ENCODE results near the gene TUT1. TPM values are rescaled to one million over a fixed set of nuclear protein-coding genes. Genes with fewer than 3 reads are reported as not detected.
"Not testable (repeated sequence)": the region's sequence is repeated elsewhere in the genome, so short reads cannot be mapped to it uniquely, and the experiment has no call there.

TUT1 gene
- total RNA-seq, 1 donor from 2014 or later = 12.3 TPM

GRCh38 chr11:62605902-62606301 is 14.6 kb upstream of the TUT1 start:
- peak; percentile 21 for DNase-seq
- intact Hi-C loops (cut with micrococcal nuclease) = no loop called here
- no peak for ATAC-seq

- ATAC-seq (no peak), DNase-seq (peak; percentile 9)
- intact Hi-C loops (cut with micrococcal nuclease) = no loop called here
Measured at GRCh38 chr11:62605467-62605866, 14.1 kb upstream of the TUT1 start.

- no peak for ATAC-seq
- intact Hi-C loops (cut with micrococcal nuclease) = no loop called here
- DNase-seq = peak; percentile 25
Measured at GRCh38 chr11:62604460-62605120, 13.3 kb upstream of the TUT1 start.

GRCh38 chr11:62603776-62604299 is 12.5 kb upstream of the TUT1 start:
- intact Hi-C loops (cut with micrococcal nuclease) = no loop called here
- peak; percentile 22 for DNase-seq
- no peak for ATAC-seq

- DNase-seq = no peak
- intact Hi-C loops (cut with micrococcal nuclease) = no loop called here
- ATAC-seq = no peak
Measured at GRCh38 chr11:62603072-62603408, 11.7 kb upstream of the TUT1 start.

- intact Hi-C loops (cut with micrococcal nuclease) = no loop called here
Measured at GRCh38 chr11:62602141-62603071, 11.1 kb upstream of the TUT1 start.

GRCh38 chr11:62601372-62602140 is 10.2 kb upstream of the TUT1 start, which contains the start of gene MTA2:
TSS of gene MTA2 (minus strand) at chr11:62601865. CDS start at chr11:62601450, 415 bp downstream.
- intact Hi-C loops (cut with micrococcal nuclease) = no loop called here
- peak; percentile 90 for ATAC-seq
- peak; percentile 97 for DNase-seq

More at GRCh38 chr11:62602141-62603071, 11.1 kb upstream of the TUT1 start:
- DNase-seq (peak; percentile 77), ATAC-seq (peak; percentile 66)

- DNase-seq (peak; percentile 75), ATAC-seq (peak; percentile 40)
- intact Hi-C loops (cut with micrococcal nuclease) = no loop called here
Measured at GRCh38 chr11:62601122-62601371, 9.7 kb upstream of the TUT1 start.

GRCh38 chr11:62600367-62601121 is 9.2 kb upstream of the TUT1 start:
- intact Hi-C loops (cut with micrococcal nuclease) = no loop called here
- ATAC-seq (no peak), DNase-seq (no peak)

- DNase-seq = peak; percentile 2
- intact Hi-C loops (cut with micrococcal nuclease) = no loop called here
- no peak for ATAC-seq
Measured at GRCh38 chr11:62599901-62600300, 8.6 kb upstream of the TUT1 start.

- intact Hi-C loops (cut with micrococcal nuclease) = no loop called here
- peak; percentile 63 for ATAC-seq
- DNase-seq = peak; percentile 93
Measured at GRCh38 chr11:62599069-62599696, 7.9 kb upstream of the TUT1 start.

GRCh38 chr11:62595124-62595523 is 3.8 kb upstream of the TUT1 start:
- DNase-seq (peak; percentile 15), ATAC-seq (no peak)
- intact Hi-C loops (cut with micrococcal nuclease) = no loop called here

- peak; percentile 16 for ATAC-seq
- intact Hi-C loops (cut with micrococcal nuclease) = no loop called here
Measured at GRCh38 chr11:62593434-62594044, 2.2 kb upstream of the TUT1 start.

GRCh38 chr11:62592989-62593421 is 1.7 kb upstream of the TUT1 start:
- DNase-seq (peak; percentile 21), ATAC-seq (no peak)
- intact Hi-C loops (cut with micrococcal nuclease) = no loop called here

More at GRCh38 chr11:62593434-62594044, 2.2 kb upstream of the TUT1 start:
- peak; percentile 86 for DNase-seq

GRCh38 chr11:62592146-62592815 is 958 bp upstream of the TUT1 start:
- DNase-seq (no peak), ATAC-seq (peak; percentile 15)
- intact Hi-C loops (cut with micrococcal nuclease) = no loop called here

- ATAC-seq (no peak), DNase-seq (no peak)
- intact Hi-C loops (cut with micrococcal nuclease) = no loop called here
Measured at GRCh38 chr11:62588966-62589637, 2.2 kb downstream of the TUT1 start.

- DNase-seq; intact Hi-C loops (cut with micrococcal nuclease); ATAC-seq: not testable (repeated sequence)
Measured at GRCh38 chr11:62585356-62585755, 6.0 kb downstream of the TUT1 start.
